WTC11 (cell line): ENCODE measurements around the gene WNT1.

Experiments used
- ATF2 ChIP-seq: sonication (generic); formaldehyde crosslinking; IDR thresholded peaks from 2 replicates; pipeline ENCODE4 v1.8.1; 2022; ENCODE audit warnings: low read depth, missing genetic modification reagents, borderline replicate concordance
- TF ChIP-seq, protein P1 (sequence below): fragments of 200-600 bp; IDR thresholded peaks from 2 replicates; pipeline ENCODE4 v1.8.0; 2022; ENCODE audit warnings: antibody characterized with exemption
- TF ChIP-seq, protein P2 (sequence below): sonication (generic); formaldehyde crosslinking; IDR thresholded peaks from 2 replicates; pipeline ENCODE4 v1.8.1; 2023; ENCODE audit warnings: mild to moderate bottlenecking, missing genetic modification reagents, borderline replicate concordance
- TF ChIP-seq, protein P3 (sequence below): sonication (generic); formaldehyde crosslinking; IDR thresholded peaks from 2 replicates; pipeline ENCODE4 v1.8.1; 2022; ENCODE audit warnings: mild to moderate bottlenecking, missing genetic modification reagents, moderate library complexity, borderline replicate concordance
- TF ChIP-seq, protein P4 (sequence below): sonication (generic); formaldehyde crosslinking; IDR thresholded peaks from 2 replicates; pipeline ENCODE4 v1.8.0; 2022; ENCODE audit warnings: mild to moderate bottlenecking, missing genetic modification reagents

DNA sequence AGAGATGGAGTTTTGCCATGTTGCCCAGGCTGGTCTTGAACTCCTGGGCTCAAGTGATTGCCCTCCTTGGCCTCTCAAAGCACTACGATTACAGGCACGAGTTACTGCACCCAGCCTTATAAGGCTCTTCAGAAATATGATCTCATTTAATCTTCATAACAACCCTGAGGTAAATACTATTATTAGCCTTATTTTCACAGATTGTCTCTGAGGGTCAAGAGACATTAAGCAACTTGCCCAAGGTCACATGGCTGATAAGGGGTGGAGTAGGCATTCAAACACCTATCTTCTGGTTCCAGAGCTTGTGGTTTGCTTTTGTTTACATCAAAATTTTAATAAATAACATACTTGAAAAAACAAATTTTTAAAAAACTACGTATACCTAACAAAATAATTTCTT lies 35.3 kb downstream of the WNT1 start:
- TF ChIP-seq, protein P1, sequence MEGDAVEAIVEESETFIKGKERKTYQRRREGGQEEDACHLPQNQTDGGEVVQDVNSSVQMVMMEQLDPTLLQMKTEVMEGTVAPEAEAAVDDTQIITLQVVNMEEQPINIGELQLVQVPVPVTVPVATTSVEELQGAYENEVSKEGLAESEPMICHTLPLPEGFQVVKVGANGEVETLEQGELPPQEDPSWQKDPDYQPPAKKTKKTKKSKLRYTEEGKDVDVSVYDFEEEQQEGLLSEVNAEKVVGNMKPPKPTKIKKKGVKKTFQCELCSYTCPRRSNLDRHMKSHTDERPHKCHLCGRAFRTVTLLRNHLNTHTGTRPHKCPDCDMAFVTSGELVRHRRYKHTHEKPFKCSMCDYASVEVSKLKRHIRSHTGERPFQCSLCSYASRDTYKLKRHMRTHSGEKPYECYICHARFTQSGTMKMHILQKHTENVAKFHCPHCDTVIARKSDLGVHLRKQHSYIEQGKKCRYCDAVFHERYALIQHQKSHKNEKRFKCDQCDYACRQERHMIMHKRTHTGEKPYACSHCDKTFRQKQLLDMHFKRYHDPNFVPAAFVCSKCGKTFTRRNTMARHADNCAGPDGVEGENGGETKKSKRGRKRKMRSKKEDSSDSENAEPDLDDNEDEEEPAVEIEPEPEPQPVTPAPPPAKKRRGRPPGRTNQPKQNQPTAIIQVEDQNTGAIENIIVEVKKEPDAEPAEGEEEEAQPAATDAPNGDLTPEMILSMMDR = no peak
- TF ChIP-seq, protein P2, sequence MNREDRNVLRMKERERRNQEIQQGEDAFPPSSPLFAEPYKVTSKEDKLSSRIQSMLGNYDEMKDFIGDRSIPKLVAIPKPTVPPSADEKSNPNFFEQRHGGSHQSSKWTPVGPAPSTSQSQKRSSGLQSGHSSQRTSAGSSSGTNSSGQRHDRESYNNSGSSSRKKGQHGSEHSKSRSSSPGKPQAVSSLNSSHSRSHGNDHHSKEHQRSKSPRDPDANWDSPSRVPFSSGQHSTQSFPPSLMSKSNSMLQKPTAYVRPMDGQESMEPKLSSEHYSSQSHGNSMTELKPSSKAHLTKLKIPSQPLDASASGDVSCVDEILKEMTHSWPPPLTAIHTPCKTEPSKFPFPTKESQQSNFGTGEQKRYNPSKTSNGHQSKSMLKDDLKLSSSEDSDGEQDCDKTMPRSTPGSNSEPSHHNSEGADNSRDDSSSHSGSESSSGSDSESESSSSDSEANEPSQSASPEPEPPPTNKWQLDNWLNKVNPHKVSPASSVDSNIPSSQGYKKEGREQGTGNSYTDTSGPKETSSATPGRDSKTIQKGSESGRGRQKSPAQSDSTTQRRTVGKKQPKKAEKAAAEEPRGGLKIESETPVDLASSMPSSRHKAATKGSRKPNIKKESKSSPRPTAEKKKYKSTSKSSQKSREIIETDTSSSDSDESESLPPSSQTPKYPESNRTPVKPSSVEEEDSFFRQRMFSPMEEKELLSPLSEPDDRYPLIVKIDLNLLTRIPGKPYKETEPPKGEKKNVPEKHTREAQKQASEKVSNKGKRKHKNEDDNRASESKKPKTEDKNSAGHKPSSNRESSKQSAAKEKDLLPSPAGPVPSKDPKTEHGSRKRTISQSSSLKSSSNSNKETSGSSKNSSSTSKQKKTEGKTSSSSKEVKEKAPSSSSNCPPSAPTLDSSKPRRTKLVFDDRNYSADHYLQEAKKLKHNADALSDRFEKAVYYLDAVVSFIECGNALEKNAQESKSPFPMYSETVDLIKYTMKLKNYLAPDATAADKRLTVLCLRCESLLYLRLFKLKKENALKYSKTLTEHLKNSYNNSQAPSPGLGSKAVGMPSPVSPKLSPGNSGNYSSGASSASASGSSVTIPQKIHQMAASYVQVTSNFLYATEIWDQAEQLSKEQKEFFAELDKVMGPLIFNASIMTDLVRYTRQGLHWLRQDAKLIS (CRISPR knock-in tag) = no peak
- TF ChIP-seq, protein P3, sequence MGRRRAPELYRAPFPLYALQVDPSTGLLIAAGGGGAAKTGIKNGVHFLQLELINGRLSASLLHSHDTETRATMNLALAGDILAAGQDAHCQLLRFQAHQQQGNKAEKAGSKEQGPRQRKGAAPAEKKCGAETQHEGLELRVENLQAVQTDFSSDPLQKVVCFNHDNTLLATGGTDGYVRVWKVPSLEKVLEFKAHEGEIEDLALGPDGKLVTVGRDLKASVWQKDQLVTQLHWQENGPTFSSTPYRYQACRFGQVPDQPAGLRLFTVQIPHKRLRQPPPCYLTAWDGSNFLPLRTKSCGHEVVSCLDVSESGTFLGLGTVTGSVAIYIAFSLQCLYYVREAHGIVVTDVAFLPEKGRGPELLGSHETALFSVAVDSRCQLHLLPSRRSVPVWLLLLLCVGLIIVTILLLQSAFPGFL (CRISPR knock-in tag) = no peak
- TF ChIP-seq, protein P4, sequence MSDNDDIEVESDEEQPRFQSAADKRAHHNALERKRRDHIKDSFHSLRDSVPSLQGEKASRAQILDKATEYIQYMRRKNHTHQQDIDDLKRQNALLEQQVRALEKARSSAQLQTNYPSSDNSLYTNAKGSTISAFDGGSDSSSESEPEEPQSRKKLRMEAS (CRISPR knock-in tag) = no peak
- TF ChIP-seq ATF2 (CRISPR knock-in tag) = no peak
